H1 (cell line): ENCODE results near the gene GDPD5. TPM values are rescaled to one million over a fixed set of nuclear protein-coding genes. Genes with fewer than 3 reads are reported as not detected.

ENCODE experiments used
- CTCF ChIA-PET: fragments of 300-600 bp; sonication (Branson Sonifier 250); formaldehyde crosslinking; loops from one replicate; lab custom pipeline; 2021; ENCODE audit not compliant: partially characterized antibody; lab: Charles Lee
- POLR2A ChIA-PET: fragments of 300-600 bp; sonication (Branson Sonifier 250); formaldehyde crosslinking; loops from one replicate; lab custom pipeline; 2021; ENCODE audit warnings: inconsistent platforms; ENCODE audit not compliant: partially characterized antibody; lab: Charles Lee
- DNase-seq, 2 experiments: peaks; one replicate each; pipeline versions ENCODE4 v3.0.0 to v3.0.0-alpha.2; 2010 to 2022; ENCODE audit warnings: low spot score in 2 of 2, low read depth in 1 of 2, mixed read lengths in 1 of 2
- FAIRE-seq: peaks from 2 replicates; lab custom pipeline; 2011; peaks lifted over from hg19 to GRCh38; lab: Jason Lieb, UNC
- H2AFZ ChIP-seq: 2 replicates; pipeline ENCODE4 v1.8.1; 2012; ENCODE audit warnings: low read length, inconsistent platforms
- H2AK5ac ChIP-seq: 2 replicates; pipeline ENCODE4 v1.6.1; 2013; ENCODE audit warnings: low read depth, low read length
- H2BK120ac ChIP-seq: replicated peaks from 2 replicates; pipeline ENCODE3; 2013; ENCODE audit warnings: low read depth, low read length, inconsistent platforms
- H2BK12ac ChIP-seq: 2 replicates; pipeline ENCODE4 v1.6.1; 2013; ENCODE audit warnings: low read depth, low read length
- H2BK15ac ChIP-seq: 2 replicates; pipeline ENCODE4 v1.6.1; 2013; ENCODE audit warnings: low read length
- H2BK20ac ChIP-seq: 2 replicates; pipeline ENCODE4 v1.6.1; 2013; ENCODE audit warnings: low read length
- H2BK5ac ChIP-seq: 2 replicates; pipeline ENCODE4 v1.6.1; 2013; ENCODE audit warnings: low read depth, low read length
- H3K14ac ChIP-seq: 2 replicates; pipeline ENCODE4 v1.6.1; 2013; ENCODE audit warnings: inconsistent platforms; ENCODE audit not compliant: insufficient read length
- H3K18ac ChIP-seq: 2 replicates; pipeline ENCODE4 v1.6.1; 2013; ENCODE audit warnings: low read length; ENCODE audit errors: extremely low read depth
- H3K23ac ChIP-seq: 2 replicates; pipeline ENCODE4 v1.6.1; 2013; ENCODE audit warnings: inconsistent platforms; ENCODE audit not compliant: insufficient read length
- H3K23me2 ChIP-seq: 2 replicates; pipeline ENCODE4 v1.6.1; 2013; ENCODE audit warnings: low read depth, low read length
- H3K27ac ChIP-seq: 2 replicates; pipeline ENCODE4 v1.6.1; 2011; ENCODE audit warnings: low read depth, low read length, inconsistent platforms
- H3K27me3 ChIP-seq, 4 experiments: replicated peaks in 1 of 4; 1 replicate in 1 of 4; 2 replicates in 3 of 4; pipeline versions ENCODE4 v1.6.1 to v1.8.1; 2011 to 2013; ENCODE audit warnings: low read length in 3 of 4, mild to moderate bottlenecking in 3 of 4, inconsistent platforms in 2 of 4, mixed read lengths in 2 of 4, moderate library complexity in 1 of 4; ENCODE audit not compliant: control insufficient read depth in 3 of 4, insufficient read depth in 3 of 4; ENCODE audit errors: extremely low read depth in 1 of 4
- H3K36me3 ChIP-seq, 4 experiments: 2 replicates each; pipeline versions ENCODE4 v1.6.1 to v1.8.1; 2011 to 2013; ENCODE audit warnings: mild to moderate bottlenecking in 4 of 4, low read length in 3 of 4, moderate library complexity in 2 of 4, control low read depth in 1 of 4, inconsistent platforms in 1 of 4; ENCODE audit not compliant: insufficient read depth in 4 of 4, control insufficient read depth in 2 of 4
- H3K4ac ChIP-seq: replicated peaks from 2 replicates; pipeline ENCODE3; 2013; ENCODE audit warnings: low read length, low read depth, mixed read lengths, inconsistent platforms; ENCODE audit not compliant: insufficient read length
- H3K4me1 ChIP-seq, 4 experiments: replicated peaks in 1 of 4; 1 replicate in 1 of 4; 2 replicates in 3 of 4; pipeline versions ENCODE4 v1.6.1 to v1.8.1; 2011 to 2013; ENCODE audit warnings: low read length in 3 of 4, inconsistent platforms in 2 of 4, mixed read lengths in 1 of 4; ENCODE audit not compliant: insufficient read depth in 4 of 4, control insufficient read depth in 3 of 4
- H3K4me2 ChIP-seq, 2 experiments: 2 replicates each; pipeline versions ENCODE4 v1.6.1 to v1.8.1; 2011 to 2013; ENCODE audit warnings: low read depth in 2 of 2, low read length in 2 of 2, control low read depth in 1 of 2, inconsistent platforms in 1 of 2, mild to moderate bottlenecking in 1 of 2; ENCODE audit not compliant: insufficient read depth in 1 of 2
- H3K4me3 ChIP-seq, 4 experiments: fragments of 200-600, 300-600 bp in 1 of 4; sonication (generic), shearing (Covaris generic), sonication (Bioruptor Twin) in 1 of 4; 2 replicates each; pipeline versions ENCODE4 v1.5.1 to v1.8.1; 2011 to 2016; ENCODE audit warnings: low read length in 4 of 4, low read depth in 3 of 4, control low read depth in 2 of 4, inconsistent platforms in 2 of 4, mild to moderate bottlenecking in 2 of 4, mixed read lengths in 1 of 4, moderate library complexity in 1 of 4; ENCODE audit not compliant: insufficient read depth in 2 of 4; ENCODE audit errors: extremely low read depth in 1 of 4
- H3K56ac ChIP-seq: replicated peaks from 2 replicates; pipeline ENCODE3; 2013; ENCODE audit warnings: low read depth, mild to moderate bottlenecking, mixed read lengths, low read length, inconsistent platforms; ENCODE audit not compliant: insufficient read length
- H3K79me1 ChIP-seq: 2 replicates; pipeline ENCODE4 v1.6.1; 2013; ENCODE audit warnings: low read depth, low read length, control low read depth
- H3K79me2 ChIP-seq, 2 experiments: 2 replicates each; pipeline versions ENCODE4 v1.6.1 to v1.8.1; 2012 to 2013; ENCODE audit warnings: low read length in 2 of 2, mild to moderate bottlenecking in 2 of 2, inconsistent platforms in 1 of 2; ENCODE audit not compliant: insufficient read depth in 2 of 2, control insufficient read depth in 1 of 2
- H3K9ac ChIP-seq, 4 experiments: replicated peaks in 1 of 4; 1 replicate in 1 of 4; 2 replicates in 3 of 4; pipeline versions ENCODE4 v1.6.1 to v1.8.1; 2011 to 2013; ENCODE audit warnings: low read depth in 3 of 4, low read length in 3 of 4, control low read depth in 2 of 4, mild to moderate bottlenecking in 2 of 4, moderate library complexity in 2 of 4, inconsistent platforms in 1 of 4; ENCODE audit errors: extremely low read depth in 1 of 4
- H3K9me3 ChIP-seq, 2 experiments: 2 replicates each; pipeline versions ENCODE4 v1.6.1 to v1.8.1; 2012 to 2013; ENCODE audit warnings: mild to moderate bottlenecking in 2 of 2, moderate library complexity in 2 of 2, control low read depth in 1 of 2, inconsistent platforms in 1 of 2, low read depth in 1 of 2, low read length in 1 of 2, mixed read lengths in 1 of 2; ENCODE audit not compliant: insufficient read depth in 2 of 2
- H4K20me1 ChIP-seq, 2 experiments: replicated peaks in 1 of 2; 2 replicates each; pipeline versions ENCODE3 to v1.8.1; 2011 to 2013; ENCODE audit warnings: inconsistent platforms in 2 of 2, low read length in 2 of 2, mild to moderate bottlenecking in 1 of 2; ENCODE audit not compliant: insufficient read depth in 2 of 2, control insufficient read depth in 1 of 2
- H4K5ac ChIP-seq: 2 replicates; pipeline ENCODE4 v1.6.1; 2013; ENCODE audit warnings: low read length, low read depth, mixed read lengths, inconsistent platforms; ENCODE audit not compliant: insufficient read length
- H4K8ac ChIP-seq: 2 replicates; pipeline ENCODE4 v1.8.0; 2013; ENCODE audit warnings: mild to moderate bottlenecking, moderate library complexity, low read length, inconsistent platforms; ENCODE audit not compliant: insufficient read depth; ENCODE audit errors: extremely low read depth
- H4K91ac ChIP-seq: replicated peaks from 2 replicates; pipeline ENCODE3; 2013; ENCODE audit warnings: low read length, mixed read lengths, inconsistent platforms; ENCODE audit not compliant: insufficient read length
- CEBPB ChIP-seq: IDR thresholded peaks from 2 replicates; pipeline ENCODE4 v1.6.1; 2012; ENCODE audit warnings: low read depth, low read length
- EGR1 ChIP-seq: IDR thresholded peaks from 2 replicates; pipeline ENCODE4 v1.6.1; 2011; ENCODE audit warnings: low read depth, low read length, borderline replicate concordance
- KDM1A ChIP-seq: fragments of 200-600, 300-600 bp; sonication (generic); IDR thresholded peaks from 2 replicates; pipeline ENCODE4 v1.7.1; 2016; ENCODE audit warnings: mild to moderate bottlenecking, low read length, borderline replicate concordance
- MAX ChIP-seq: IDR thresholded peaks from 2 replicates; pipeline ENCODE4 v1.6.1; 2012; ENCODE audit warnings: inconsistent platforms
- POLR2A ChIP-seq, 2 experiments: IDR thresholded peaks; 1 replicate in 1 of 2; 2 replicates in 1 of 2; pipeline ENCODE4 v1.6.1; 2011; ENCODE audit warnings: low read depth in 2 of 2, low read length in 2 of 2, mild to moderate bottlenecking in 2 of 2; ENCODE audit errors: control extremely low read depth in 1 of 2
- RFX5 ChIP-seq: IDR thresholded peaks from 2 replicates; pipeline ENCODE4 v1.6.1; 2011; ENCODE audit warnings: low read depth, low read length, improper control_type of control experiment, borderline replicate concordance
- SP1 ChIP-seq: IDR thresholded peaks from 2 replicates; pipeline ENCODE4 v1.6.1; 2011; ENCODE audit warnings: low read depth, low read length
- TAF7 ChIP-seq: optimal IDR thresholded peaks from 2 replicates; pipeline ENCODE3; 2011; ENCODE audit warnings: low read depth, mild to moderate bottlenecking, inconsistent platforms, low read length, moderate library complexity, borderline replicate concordance
- WGBS, 2 experiments: shearing (Covaris generic) in 1 of 2; methylation state at CpG; one replicate each; pipeline versions ENCODE4 v1.1.6 to v1.1.7; 2013 to 2015; ENCODE audit warnings: low lambda C conversion rate in 2 of 2, mixed read lengths in 2 of 2, inconsistent platforms in 1 of 2, low coverage in 1 of 2, missing lambda C conversion rate in 1 of 2; ENCODE audit not compliant: insufficient replicate concordance in 2 of 2, insufficient coverage in 1 of 2, insufficient read length in 1 of 2; ENCODE audit errors: extremely low coverage in 1 of 2, missing lambda C conversion rate in 1 of 2; 5-methylcytosine and 5-hydroxymethylcytosine counted together
- polyA plus RNA-seq, 7 experiments: library from polyadenylated mRNA; depleted of rRNA in 3 of 7; stranded (reverse) in 5 of 7; unstranded in 2 of 7; fragments of >200 nt in 5 of 7; fragments of 200-250 nt in 2 of 7; gene quantifications; 1 replicate in 5 of 7; 2 replicates in 1 of 7; 4 replicates in 1 of 7; pipeline versions ENCODE4 v1.2.1 to v1.2.3, GENCODE V29; 2011 to 2013; ENCODE audit warnings: missing spikeins in 2 of 7, mixed read lengths in 2 of 7
- total RNA-seq: library from RNA; stranded (reverse); fragmentation: NEBNext Ultra II Directional; extraction: Animal tissue kit (Norgen Biotek cat#: 25700); gene quantifications from 2 replicates; pipeline ENCODE4 v1.2.1, GENCODE V29; 2021

Gene GDPD5
- total and polyA plus RNA-seq, 2 of the 8 experiments (the other 6 are each of a cell fraction or from before 2014, with no cell fraction given) = 7.8 to 8.6 TPM

- Histone ChIP-seq H3K4me2 (no peak overlapping the region), H3K4ac (no peak overlapping the region), H2BK15ac (no peak overlapping the region), H3K56ac (no peak overlapping the region), H4K91ac (no peak overlapping the region), H3K18ac (no peak overlapping the region), H2BK5ac (no peak overlapping the region), H3K23ac (no peak overlapping the region), H4K8ac (no peak overlapping the region), H3K79me1 (no peaks in the 10 kb centered on the region), H4K20me1 (no peaks in the 10 kb centered on the region), H2AK5ac (no peak overlapping the region), H2BK120ac (no peak overlapping the region), H2BK20ac (no peak overlapping the region), H3K9me3 (no peaks in the 10 kb centered on the region), H2BK12ac (no peak overlapping the region; the same call in 1 of the 2 replicates), H3K23me2 (no peaks in the 10 kb centered on the region), H4K5ac (no peak overlapping the region), H3K27ac (no peak overlapping the region), H3K36me3 (no peaks in the 10 kb centered on the region), H3K4me3 (no peak overlapping the region), H3K9ac (no peak overlapping the region), H3K14ac (no peak overlapping the region), H3K27me3 (no peaks in the 10 kb centered on the region; a peak in 1 of 7 replicates), H3K4me1 (peaks cover 0 to 3% (median 0%) of the 10 kb centered on the region in 4 experiments; a peak in 1 of 7 replicates), H2AFZ (no peak overlapping the region), H3K79me2 (no peaks in the 10 kb centered on the region)
- no peak for FAIRE-seq
- TF ChIP-seq TAF7 (no peak), SP1 (no peak), EGR1 (no peak), CEBPB (no peak), POLR2A (IDR thresholded peaks at IDR 0.05; ENCODE audit: control extremely low read depth in 1 of 2, low read depth in 2 of 2, low read length in 2 of 2) (no peak), MAX (no peak), RFX5 (no peak), KDM1A (no peak)
- CTCF ChIA-PET = interaction anchor here (1.2 to 27.2 kb wide), 9 partner anchors 9 to 107 kb away, joined by 3 to 603 read pairs (median 6); partner anchors contain the start of gene KLHL35
- POLR2A ChIA-PET = interaction anchor here (1.0 to 2.4 kb wide), 6 partner anchors 12 to 129 kb away, joined by 3 to 8 read pairs (median 4); partner anchors contain the start of genes GDPD5 and SERPINH1
- DNase-seq = no peak
- WGBS, 2 experiments = 78% methylated on average over 5 of the region's 5 CpGs; no CpG with 5 or more reads in 1 of the 2 experiments
These were observed 12.0 kb upstream of the GDPD5 start for GRCh38 chr11:75537740-75538139.
